Thyroid gland (tissue), 4 donors: Measurements from ENCODE around the gene NOTCH2. TPM values are rescaled to one million over a fixed set of nuclear protein-coding genes. Genes with fewer than 3 reads are reported as not detected.

ENCODE experiments used
- DNase-seq, 2 donors: peaks; one replicate each; pipeline ENCODE4 v3.0.0-alpha.2; 2019
- H3K27ac ChIP-seq, 3 donors: fragments of 200-600 bp; sonication (generic); 1 replicate in 2 of 3; 2 replicates in 1 of 3; pipeline ENCODE4 v1.5.1; 2016 to 2019; ENCODE audit warnings: mild to moderate bottlenecking in 1 of 3, moderate library complexity in 1 of 3
- H3K27me3 ChIP-seq: fragments of 200-600 bp; sonication (generic); one replicate; pipeline ENCODE4 v1.5.1; 2019
- H3K36me3 ChIP-seq, 2 donors: fragments of 200-600 bp; sonication (generic); one replicate each; pipeline ENCODE4 v1.5.1; 2016 to 2019
- H3K4me1 ChIP-seq, 2 donors: fragments of 200-600 bp; sonication (generic); one replicate each; pipeline ENCODE4 v1.5.1; 2017 to 2019
- H3K4me3 ChIP-seq, 3 donors: fragments of 200-600 bp; sonication (generic); replicated peaks in 1 of 3; 1 replicate in 2 of 3; 2 replicates in 1 of 3; pipeline ENCODE4 v1.5.1; 2016; ENCODE audit warnings: mild to moderate bottlenecking in 1 of 3
- H3K9me3 ChIP-seq: fragments of 200-600 bp; sonication (generic); one replicate; pipeline ENCODE4 v1.5.1; 2017
- POLR2A ChIP-seq, 2 donors: fragments of 450-650 bp; IDR thresholded peaks; one replicate each; pipeline ENCODE4 v1.6.1; 2017; ENCODE audit warnings: antibody characterized with exemption in 2 of 2, mild to moderate bottlenecking in 2 of 2, moderate library complexity in 1 of 2
- WGBS, 2 donors: methylation state at CpG; one replicate each; pipeline ENCODE4 v1.1.5; 2017; 5-methylcytosine and 5-hydroxymethylcytosine counted together
- intact Hi-C: fragments of 100-400 bp; cut with DNase I; formaldehyde crosslinking; loops from one replicate; pipeline ENCODE4 v1.15.1; 2023
- total RNA-seq, 4 donors: library from RNA; depleted of rRNA; stranded (reverse); fragments of >200 nt; gene quantifications; one replicate each; pipeline ENCODE4 v1.2.3, GENCODE V29; 2016
- TF ChIP-seq, protein P1 (sequence below), 6 experiments: fragments of 200-600 bp in 3 of 6; fragments of 450-650 bp in 3 of 6; sonication (generic) in 3 of 6; IDR thresholded peaks; one replicate each; pipeline ENCODE4 v1.5.1; 2016 to 2019; ENCODE audit warnings: antibody characterized with exemption in 6 of 6, mild to moderate bottlenecking in 2 of 6, inconsistent platforms in 1 of 6, moderate library complexity in 1 of 6

Gene NOTCH2
- total RNA-seq, 4 donors from 2014 or later: 87.2 to 142 (median 115) TPM

DNA sequence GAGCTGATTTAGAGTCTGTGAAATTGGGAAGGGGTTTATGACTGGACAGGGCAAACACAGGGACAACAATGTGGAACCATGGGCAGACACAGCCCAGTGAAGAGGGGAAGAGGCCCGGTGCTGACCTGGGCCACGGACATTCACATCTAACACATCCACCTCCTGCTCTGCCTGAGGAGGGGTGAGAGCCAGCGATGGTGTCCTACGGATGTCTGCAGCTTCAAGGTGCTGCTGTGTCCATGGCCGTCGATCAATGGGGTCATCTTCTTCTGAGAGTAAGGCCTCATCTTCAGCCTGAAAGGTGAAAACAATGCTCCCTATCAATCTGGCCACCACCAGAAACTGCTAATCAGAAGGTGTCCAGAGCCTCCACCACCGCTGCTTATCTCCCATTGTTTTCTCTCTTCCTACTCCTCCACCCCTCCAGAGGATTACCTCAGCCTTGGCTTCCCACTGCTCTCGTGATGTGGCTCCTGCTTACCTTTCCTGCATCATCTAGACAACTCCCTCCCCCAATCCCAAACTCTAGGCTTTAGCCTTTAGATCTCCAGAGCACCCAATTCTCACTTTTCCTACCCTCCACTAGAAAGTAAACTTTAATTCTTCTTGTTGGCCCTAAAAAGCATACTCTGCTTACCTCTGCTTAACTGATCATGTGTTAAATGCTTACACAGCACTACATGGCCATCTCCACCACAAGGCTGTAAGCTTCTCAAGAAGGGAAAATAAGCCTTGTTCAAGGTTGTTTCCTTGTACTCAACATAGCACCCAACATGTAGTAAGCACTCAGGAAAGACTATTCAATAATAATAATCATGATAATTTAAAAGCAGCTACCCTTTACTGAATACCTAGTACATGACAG lies 149.1 kb downstream of the NOTCH2 start:
- no peak for DNase-seq
- H3K4me1 ChIP-seq: peaks cover 0 to 4% of the 10 kb centered on the region in 2 donors
- intact Hi-C loops: no loop called here
- no peak overlapping the region for H3K27ac ChIP-seq
- WGBS, 2 donors: 91 to 92% methylated on average over 8 of the region's 8 CpGs
- no peak overlapping the region for H3K4me3 ChIP-seq
- H3K36me3 ChIP-seq: peaks cover 84 to 90% of the 10 kb centered on the region in 2 donors
- no peak for TF ChIP-seq POLR2A (IDR thresholded peaks at IDR 0.05)
- TF ChIP-seq, protein P1, sequence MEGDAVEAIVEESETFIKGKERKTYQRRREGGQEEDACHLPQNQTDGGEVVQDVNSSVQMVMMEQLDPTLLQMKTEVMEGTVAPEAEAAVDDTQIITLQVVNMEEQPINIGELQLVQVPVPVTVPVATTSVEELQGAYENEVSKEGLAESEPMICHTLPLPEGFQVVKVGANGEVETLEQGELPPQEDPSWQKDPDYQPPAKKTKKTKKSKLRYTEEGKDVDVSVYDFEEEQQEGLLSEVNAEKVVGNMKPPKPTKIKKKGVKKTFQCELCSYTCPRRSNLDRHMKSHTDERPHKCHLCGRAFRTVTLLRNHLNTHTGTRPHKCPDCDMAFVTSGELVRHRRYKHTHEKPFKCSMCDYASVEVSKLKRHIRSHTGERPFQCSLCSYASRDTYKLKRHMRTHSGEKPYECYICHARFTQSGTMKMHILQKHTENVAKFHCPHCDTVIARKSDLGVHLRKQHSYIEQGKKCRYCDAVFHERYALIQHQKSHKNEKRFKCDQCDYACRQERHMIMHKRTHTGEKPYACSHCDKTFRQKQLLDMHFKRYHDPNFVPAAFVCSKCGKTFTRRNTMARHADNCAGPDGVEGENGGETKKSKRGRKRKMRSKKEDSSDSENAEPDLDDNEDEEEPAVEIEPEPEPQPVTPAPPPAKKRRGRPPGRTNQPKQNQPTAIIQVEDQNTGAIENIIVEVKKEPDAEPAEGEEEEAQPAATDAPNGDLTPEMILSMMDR (IDR thresholded peaks at IDR 0.05): no peak
- no peaks in the 10 kb centered on the region for H3K9me3 ChIP-seq
- no peaks in the 10 kb centered on the region for H3K27me3 ChIP-seq

DNA sequence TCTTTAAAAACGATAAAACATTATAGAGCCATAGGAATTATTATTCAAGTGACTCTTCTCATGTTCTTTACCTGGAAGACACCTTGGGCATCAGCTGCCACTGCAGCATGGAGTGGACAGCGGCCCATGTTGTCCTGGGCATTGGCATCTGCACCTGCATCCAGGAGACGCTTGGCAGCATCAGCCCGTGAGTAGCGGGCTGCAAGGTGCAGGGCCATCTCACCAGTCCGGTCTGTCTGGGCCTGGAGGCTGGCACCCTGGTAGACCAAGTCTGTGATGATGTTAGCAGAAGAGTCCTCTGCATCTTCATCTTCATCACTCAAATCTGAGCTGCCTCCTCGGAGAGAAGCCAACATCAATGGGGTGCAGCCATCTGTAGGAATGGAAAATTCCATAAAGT lies 150.2 kb downstream of the NOTCH2 start:
- 86 to 91% methylated on average over 5 to 7 of the region's 7 CpGs for WGBS, 2 donors
- H3K27me3 ChIP-seq: no peaks in the 10 kb centered on the region
- H3K27ac ChIP-seq: no peak overlapping the region
- H3K36me3 ChIP-seq: peaks cover 84 to 91% of the 10 kb centered on the region in 2 donors
- no peak for DNase-seq
- intact Hi-C loops: no loop called here
- H3K4me3 ChIP-seq: no peak overlapping the region
- TF ChIP-seq POLR2A (IDR thresholded peaks at IDR 0.05): no peak
- TF ChIP-seq, protein P1 (IDR thresholded peaks at IDR 0.05): no peak
- no peaks in the 10 kb centered on the region for H3K4me1 ChIP-seq
- H3K9me3 ChIP-seq: no peaks in the 10 kb centered on the region

DNA sequence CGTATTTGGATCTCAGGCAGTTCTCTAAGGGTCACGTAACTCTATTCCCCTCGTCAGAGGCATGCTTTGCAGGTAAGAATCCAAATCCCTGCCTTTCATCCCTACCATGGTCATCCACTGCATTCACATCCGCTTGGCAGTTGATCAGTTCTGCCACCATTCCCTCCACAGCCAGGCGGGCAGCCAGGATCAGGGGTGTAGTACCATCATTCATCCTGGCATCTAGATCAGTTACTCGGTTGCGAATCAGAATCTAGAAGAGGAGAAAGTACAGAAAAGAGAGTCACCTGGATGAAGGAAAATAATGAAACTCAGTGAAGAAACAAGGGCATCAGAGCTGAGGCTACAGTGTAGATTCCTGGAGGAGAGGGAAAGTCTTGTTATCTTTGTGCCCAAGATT lies 151.2 kb downstream of the NOTCH2 start:
- Histone ChIP-seq H3K27ac (no peak overlapping the region), H3K9me3 (no peaks in the 10 kb centered on the region), H3K4me3 (no peak overlapping the region), H3K27me3 (no peaks in the 10 kb centered on the region), H3K36me3 (peaks cover 75 to 82% of the 10 kb centered on the region in 2 donors), H3K4me1 (no peaks in the 10 kb centered on the region)
- DNase-seq: no peak
- WGBS, 2 donors: 95 to 98% methylated on average over 7 of the region's 7 CpGs
- TF ChIP-seq, protein P1 (IDR thresholded peaks at IDR 0.05): no peak
- intact Hi-C loops: no loop called here

DNA sequence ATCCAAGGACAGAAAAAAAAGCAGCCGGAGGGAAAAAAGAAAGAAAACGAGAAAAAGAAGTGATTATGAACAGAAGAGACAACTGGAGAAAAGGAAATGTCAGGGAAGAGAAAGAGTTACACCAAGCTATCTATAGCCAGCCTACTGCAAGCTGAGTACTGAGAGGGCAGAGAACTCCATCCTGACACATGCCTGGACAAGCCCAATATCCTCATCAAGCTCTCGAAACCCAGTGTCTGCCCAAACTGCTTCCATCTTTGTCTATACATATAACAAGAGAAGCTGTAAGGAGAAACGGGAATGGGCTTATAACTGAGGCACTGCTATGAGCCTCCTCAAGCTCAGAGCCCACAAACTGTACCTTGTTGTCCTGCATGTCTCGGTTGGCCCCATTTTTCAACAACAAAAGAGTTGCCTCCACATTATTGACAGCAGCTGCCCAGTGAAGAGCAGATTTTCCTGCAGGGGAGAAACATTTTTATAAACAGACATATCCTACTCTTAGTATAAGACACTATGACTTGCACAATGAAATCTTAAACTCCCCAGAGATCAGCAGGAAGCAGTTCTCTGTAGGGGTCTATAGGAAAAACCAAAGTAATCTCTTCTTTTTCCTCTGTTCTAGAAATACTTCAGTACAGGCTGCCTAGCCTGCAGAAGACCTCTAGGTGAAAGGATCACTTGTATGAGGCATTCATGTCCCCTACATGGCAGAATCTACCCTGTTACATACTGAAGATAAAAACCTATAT lies 152.0 kb downstream of the NOTCH2 start:
- no peak for DNase-seq
- H3K9me3 ChIP-seq: no peaks in the 10 kb centered on the region
- H3K27ac ChIP-seq: no peak overlapping the region
- H3K27me3 ChIP-seq: no peaks in the 10 kb centered on the region
- 90 to 92% methylated on average over 5 of the region's 5 CpGs for WGBS, 2 donors
- H3K4me3 ChIP-seq: no peak overlapping the region
- intact Hi-C loops: no loop called here
- TF ChIP-seq, protein P1 (IDR thresholded peaks at IDR 0.05): no peak
- TF ChIP-seq POLR2A (IDR thresholded peaks at IDR 0.05): no peak
- H3K36me3 ChIP-seq: peaks cover 72 to 75% of the 10 kb centered on the region in 2 donors
- H3K4me1 ChIP-seq: no peaks in the 10 kb centered on the region

DNA sequence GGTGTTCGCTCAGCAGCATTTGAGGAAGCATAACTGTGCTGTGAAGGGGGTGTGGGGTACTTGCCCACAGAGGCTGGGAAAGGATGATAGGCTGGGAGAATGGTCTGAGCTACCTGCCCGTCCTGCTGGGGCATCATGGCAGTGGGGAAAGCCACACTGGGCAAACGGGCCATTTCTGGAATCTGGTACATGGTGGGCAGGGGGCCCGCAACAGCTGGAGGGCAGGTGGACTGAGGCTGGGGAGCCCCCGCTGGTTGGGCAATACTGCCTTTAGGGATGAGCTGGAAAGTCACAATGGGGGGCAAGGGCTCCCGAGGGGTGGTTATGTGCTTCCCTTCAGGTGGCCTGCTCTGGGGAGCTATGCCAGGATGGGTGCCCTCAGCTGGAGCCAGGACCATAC lies 153.9 kb downstream of the NOTCH2 start:
- TF ChIP-seq POLR2A (IDR thresholded peaks at IDR 0.05): no peak
- TF ChIP-seq, protein P1 (IDR thresholded peaks at IDR 0.05): no peak
- intact Hi-C loops: no loop called here
- no peaks in the 10 kb centered on the region for H3K4me1 ChIP-seq
- H3K27me3 ChIP-seq: no peaks in the 10 kb centered on the region
- H3K9me3 ChIP-seq: no peaks in the 10 kb centered on the region
- no peak overlapping the region for H3K27ac ChIP-seq
- WGBS, 2 donors: 91 to 95% methylated on average over 4 to 6 of the region's 6 CpGs
- peaks cover 52 to 55% of the 10 kb centered on the region in 2 donors for H3K36me3 ChIP-seq
- H3K4me3 ChIP-seq: no peak overlapping the region
- DNase-seq: no peak
